GM18505 (cell line): ENCODE data around the gene DDX41.
"Not testable (repeated sequence)": the region's sequence is repeated elsewhere in the genome, so short reads cannot be mapped to it uniquely, and the experiment has no call there.

ENCODE experiments used
- ATAC-seq: cut with Tn5 transposase; IDR thresholded peaks from one replicate; pipeline ENCODE4 v1.9.1; 2021; ENCODE audit not compliant: unreplicated experiment
- POLR2A ChIP-seq: IDR thresholded peaks from 4 replicates; pipeline ENCODE4 v1.6.1; 2011; ENCODE audit warnings: borderline replicate concordance; ENCODE audit not compliant: insufficient read depth, insufficient read length; ENCODE audit errors: extremely low read depth

DDX41 gene

DNA sequence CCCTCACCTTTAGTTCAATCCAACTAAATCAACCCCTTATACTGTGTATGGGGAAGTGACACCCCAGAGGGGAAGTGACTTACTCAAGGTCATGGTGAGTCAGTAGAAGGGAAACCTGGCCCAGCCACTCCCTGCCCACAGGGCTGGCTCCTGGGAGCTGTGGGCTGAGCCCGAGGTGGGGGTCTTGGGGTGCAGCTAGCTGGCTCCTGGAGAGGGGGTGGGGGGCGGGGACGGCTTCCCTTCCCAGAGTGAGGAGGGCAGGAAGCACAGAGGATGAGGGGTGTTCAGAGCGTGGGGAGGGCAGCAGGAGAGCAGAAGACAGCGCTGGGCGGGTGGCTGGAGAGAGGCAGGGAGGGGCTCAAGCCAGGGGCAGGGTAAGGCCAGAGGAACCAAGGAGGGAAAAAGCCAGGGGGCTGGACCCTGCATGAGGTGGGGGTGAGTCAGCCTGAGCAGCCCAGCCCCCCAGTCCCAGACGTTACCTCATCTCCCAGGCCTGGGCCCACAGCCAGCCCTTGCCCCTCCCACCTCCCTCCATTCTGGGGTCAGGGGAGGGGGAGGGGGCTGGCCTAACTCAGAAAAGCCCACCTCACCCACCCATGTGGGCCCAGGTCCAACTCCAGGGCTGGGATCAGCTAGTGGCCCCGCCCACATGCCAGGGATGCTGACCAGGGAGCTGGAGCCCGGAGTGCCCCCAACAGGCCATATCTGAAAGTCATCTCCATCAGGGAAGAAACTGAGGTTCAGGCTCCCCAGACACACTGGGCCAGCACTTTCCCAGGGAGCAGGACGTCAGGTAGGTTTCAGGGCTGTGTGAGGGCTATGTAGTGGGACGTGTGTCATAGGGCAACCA, 22.2 kb downstream of the DDX41 start:
- ATAC-seq: no peak
- no peak for TF ChIP-seq POLR2A

DNA sequence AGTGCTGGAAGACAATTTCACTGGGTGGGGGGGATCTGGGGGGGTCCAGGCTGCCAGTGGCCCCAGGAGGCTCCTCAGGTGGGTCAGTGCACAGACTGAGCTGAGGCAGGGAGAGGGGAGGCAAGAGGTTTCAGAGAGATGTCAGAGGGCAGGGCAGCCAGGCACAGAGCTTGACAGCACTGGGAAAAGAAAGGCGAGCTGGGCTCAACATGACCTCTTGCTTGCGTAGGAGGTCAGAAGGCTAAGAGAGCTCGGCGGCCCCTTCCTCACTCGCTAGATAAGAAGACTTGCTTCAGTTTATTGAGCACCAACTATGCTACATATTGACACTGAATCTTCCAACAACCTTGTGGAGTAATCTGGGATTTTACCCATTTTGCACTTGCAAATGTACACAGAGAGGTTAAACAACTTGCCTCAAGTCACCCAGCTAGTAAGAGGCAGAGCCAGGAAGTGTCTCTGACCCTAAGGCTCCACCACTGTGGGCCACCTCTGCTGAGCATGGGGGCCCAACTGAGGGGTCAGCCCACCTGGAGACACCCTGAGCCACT, 22.9 kb downstream of the DDX41 start:
- TF ChIP-seq POLR2A: no peak
- no peak for ATAC-seq

DNA sequence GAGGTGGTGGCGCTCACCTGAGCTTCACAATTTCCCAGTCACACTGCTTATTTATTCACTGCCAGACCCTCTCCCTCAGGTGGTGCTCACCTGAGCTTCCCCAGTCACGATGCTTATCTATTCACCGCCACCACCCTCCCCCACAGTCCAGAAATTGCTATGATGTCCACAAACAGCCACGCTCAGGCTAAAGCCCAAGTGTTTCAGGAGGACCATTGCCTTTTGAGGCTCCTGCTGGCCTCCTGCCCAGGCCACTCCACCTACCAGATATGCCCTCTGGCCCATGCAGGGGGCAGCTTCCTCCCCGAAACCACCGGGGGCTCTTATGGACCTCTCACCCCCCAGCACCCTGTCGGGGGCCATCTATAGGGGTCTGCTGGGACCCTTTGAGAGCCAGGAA, 23.9 kb downstream of the DDX41 start:
- no peak for ATAC-seq
- no peak for TF ChIP-seq POLR2A

DNA sequence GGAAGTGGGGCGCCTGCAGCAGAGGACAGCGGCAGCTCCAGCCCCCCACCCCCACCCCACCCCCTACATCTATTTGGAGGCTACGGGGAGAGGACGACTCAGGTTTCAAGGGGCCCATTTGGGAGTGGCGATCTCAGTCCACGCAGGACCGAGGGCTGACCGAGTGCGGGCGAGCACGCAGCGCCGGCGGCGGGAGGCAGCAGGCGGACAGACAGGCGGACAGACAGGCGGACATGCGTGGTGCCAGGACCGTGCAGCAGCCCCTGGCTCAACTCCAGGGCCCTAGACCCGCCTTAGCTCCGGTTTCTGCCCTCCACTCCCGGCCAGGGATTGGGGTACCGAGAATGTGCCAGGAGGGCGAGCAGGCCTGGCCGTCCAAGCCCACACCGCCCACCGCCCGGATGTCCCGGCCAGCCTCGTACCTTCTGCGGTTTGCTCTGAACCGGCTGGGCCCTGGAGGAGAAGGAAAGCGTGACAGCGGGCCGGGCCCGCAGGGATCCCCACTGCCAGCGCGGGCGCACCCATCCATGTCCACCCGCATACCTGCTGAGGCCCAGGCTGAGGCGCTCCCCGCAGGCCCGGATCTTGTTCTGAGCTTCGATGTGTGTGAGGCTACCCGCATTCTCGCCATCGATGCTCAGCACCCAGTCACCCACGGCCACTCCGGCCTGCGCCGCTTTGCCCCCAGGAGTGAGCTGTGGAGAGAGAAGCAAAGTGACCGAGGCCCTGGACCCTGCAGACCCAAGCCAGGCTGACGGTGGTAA, 24.6 kb downstream of the DDX41 start:
- no peak for ATAC-seq
- TF ChIP-seq POLR2A: no peak

DNA sequence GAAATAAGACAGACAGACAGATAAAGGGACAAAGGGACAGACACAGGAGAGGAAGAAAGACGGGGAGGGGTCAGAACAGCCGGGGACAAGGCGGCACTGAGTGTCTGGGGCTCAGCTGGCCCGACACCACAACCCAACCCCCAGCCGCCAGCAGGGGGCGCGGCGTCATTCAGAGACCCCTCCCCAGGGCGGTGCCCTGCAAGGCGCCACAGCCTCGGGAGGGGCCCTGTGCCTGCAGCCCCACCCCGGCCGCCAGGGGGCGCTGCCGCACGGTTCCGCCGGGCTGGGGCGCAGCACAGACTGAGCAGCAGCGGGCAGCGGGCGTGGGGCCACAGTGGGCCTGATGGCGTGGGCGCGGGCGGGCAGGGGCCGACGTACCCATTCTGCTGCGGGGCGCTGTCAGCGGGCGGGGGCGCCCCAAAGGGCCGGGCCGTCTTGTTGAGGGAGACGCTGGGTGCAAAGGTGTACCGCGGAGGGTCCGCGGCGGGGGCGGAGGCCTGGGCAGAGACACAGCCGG, 25.3 kb downstream of the DDX41 start:
- no peak for TF ChIP-seq POLR2A
- no peak for ATAC-seq

DNA sequence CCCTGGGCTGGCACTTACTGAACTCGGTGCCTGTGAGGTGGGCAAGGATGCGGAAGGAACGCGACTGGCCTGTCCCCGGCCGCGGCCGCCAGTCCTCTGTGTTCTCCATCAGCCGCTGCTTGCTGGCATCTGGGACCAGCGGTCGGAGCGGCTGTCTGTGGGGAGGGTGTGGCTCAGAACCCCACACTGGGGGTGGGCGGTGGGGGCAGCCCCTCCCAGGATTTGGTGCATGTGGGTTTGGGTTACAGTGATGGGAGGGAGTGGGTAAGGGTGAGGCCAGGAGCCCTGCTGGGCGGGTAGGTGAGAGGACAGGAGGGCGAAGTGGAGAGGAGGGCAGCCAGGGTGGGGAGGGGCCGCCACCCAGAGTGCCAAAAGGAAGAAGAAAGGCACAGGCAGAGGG, 25.8 kb downstream of the DDX41 start:
- no peak for ATAC-seq
- no peak for TF ChIP-seq POLR2A

DNA sequence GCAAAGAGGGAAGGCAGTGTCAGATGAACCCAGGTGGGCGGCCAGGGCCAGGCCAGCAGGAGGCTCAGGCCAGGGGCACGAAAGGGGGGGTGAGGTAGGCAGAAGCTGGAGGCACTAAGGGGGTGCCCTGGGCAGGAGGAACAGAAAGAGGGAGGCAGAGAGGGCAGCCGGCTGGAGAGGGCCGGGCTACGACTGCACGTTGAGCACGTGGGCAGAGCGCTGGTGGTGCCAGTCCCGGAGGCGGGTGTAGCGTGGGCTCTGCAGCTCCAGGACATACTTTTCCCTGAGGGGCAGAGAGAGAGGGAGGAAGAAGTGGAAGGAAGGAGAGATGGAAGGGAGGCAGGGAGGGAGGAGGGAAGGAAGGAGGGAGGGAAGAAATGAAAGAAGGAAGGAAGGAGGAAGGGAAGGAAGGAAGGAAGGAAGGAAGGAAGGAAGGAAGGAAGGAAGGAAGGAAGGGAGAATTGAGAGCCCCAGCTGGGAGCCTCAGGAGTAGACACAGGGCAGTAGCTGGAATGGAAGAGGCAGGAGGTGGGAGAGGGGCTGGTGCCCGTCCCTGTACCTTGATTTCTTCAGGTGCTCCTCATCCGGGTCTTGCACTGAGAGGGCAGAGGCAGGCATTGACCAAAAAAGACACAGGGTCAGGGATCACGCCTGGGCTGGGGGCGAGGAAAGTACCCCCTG, 26.3 kb downstream of the DDX41 start:
- no peak for ATAC-seq
- no peak for TF ChIP-seq POLR2A

DNA sequence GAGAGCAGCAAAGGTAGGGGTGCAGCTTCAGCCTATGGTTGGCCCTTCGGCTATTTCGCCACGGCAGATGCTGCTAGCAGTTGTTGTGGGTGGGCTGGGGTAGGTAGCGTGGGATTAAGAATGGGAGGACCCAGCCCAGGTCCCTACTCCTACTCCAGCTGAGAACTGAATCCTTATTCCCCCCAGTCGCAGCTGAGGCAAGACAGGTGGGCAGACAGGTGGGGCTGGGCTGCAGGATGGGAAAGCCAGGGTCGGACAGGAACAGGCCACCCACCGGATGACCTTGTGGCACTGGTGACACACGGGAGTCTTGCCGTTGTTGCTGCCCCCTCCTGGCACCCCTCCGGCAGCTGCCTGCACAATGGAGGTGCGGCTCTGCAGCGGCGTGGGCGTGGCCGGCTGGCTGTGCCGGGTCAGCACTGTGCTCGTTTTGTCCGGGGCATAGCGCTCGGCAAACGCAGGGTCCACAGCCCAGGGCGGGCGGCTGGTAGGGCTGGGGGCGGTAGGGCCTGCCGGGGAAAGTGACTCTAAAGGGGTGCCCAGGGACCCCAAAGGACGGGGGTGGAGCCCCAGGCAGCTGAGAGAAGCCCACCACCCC, 27.5 kb downstream of the DDX41 start:
- no peak for ATAC-seq
- TF ChIP-seq POLR2A: no peak

DNA sequence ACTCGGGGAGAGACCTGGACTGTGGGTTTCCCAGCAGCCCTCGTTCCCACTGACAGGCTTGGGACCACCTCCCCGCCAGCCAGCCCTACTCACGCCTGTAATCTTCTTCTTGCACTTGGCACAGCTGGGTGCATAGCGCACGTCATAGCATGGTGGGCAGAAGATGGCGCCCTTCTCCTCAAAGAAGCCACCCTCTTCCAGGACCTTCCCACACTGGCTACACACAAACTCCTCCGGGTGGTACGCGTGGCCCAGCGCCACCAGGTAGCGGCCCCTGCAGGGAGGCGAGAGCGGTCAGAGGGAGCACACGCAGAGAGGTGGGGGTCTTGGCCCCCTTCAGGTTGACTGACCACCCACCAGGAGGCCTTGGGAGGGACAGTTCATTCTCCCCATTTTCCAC, 28.8 kb downstream of the DDX41 start:
- ATAC-seq: no peak
- no peak for TF ChIP-seq POLR2A

DNA sequence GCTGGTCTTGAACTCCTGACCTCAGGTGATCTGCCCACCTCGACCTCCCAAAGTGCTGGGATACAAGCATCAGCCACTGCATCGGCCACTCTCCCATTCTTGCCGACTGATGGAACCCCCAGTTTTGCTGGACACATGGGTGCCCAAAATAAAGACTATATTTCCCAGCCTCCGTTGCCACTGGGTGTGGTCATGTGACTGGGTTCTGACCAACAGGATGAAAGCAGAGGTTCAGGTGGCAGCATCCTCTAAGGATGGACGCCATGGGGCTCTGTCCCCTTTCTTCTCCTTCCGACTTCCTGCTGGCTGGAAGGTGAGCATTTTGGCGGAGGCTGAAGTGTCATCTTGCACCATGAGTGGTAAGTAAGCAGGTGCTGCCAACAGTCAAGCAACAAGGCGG, 29.6 kb downstream of the DDX41 start:
- no peak for TF ChIP-seq POLR2A
- no peak for ATAC-seq

DNA sequence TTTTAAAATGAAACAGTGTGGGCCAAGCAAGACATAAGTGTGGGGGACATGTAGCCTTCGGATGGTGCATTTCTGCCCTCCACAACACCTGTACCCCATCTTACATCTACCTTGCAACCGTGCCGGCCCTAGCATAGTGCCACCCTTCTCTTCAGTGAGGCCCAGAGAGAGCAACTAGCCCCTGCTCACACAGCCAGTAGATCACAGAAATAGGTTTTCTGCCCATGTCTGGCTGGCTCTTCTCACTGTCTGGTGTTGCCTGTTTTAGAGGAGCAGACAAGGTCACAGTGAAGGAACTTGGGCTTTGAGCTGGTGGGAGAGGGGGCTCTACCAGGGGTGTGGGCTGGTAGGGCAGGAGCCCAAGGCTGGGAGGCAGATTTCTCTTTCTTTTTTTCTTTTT, 30.5 kb downstream of the DDX41 start:
- ATAC-seq: no peak
- no peak for TF ChIP-seq POLR2A

DNA sequence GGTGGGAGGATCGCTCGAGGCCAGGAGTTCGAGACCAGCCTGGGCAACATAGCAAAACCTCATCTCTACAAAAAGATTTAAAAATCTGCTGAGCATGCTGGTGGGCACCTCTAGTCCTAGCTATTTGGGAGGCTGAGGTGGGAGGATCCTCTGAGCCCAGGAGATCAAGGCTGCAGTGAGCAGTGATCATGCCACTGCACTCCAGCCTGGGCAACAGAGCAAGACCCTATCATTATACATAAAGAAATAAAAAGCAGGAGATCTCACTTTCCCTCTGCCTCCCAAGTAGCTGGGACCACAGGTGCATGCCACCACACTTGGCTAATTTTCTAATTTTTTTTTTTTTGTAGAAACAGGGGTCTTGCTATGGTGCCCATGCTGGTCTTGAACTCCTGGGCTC, 31.0 kb downstream of the DDX41 start:
- ATAC-seq: not testable (repeated sequence)

DNA sequence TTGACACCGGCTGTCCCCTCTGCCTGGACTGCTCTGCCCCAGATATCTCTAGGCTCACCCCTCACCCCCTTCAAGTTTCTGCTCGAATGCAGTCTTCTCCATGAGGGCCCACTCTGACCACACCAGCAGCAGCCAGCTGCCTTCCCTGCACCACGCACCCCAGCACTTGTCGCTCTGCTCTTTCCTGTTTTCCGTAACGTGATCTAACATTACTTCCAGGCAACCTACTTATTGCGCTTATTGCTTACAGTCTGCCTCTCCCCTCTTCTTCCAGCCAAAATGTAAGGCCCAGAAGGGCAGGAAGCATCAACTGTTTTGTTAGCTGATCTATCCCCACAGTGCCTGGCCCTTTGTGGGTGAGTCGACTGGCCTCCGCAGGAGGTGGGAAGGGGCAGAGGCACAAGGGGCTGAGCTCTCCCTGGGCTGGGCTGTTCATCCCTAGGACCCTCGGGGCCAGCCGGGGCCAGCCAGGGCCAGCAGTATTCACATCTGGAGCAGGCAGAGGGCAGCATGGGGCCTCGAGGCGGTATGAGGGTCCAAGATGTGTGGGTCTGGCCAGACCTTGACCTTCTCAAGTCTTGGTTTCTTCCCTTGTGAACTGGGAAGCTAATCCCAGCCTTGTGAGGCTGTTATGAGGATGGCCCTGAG, 31.7 kb downstream of the DDX41 start:
- no peak for ATAC-seq
- no peak for TF ChIP-seq POLR2A
